ENCODE data around the gene TANGO6.
"Not testable (repeated sequence)": the region's sequence is repeated elsewhere in the genome, so short reads cannot be mapped to it uniquely, and the experiment has no call there.

Gene TANGO6

GRCh38 chr16:69056421-69056820 is 213.1 kb downstream of the TANGO6 start:
- no peak for DNase-seq (ENCODE audit: low read depth, low spot score)
- TF ChIP-seq SUZ12 (IDR thresholded peaks at IDR 0.05; ENCODE audit: extremely low read depth, insufficient read depth, insufficient read length) (no peak), ZNF274 (IDR thresholded peaks at IDR 0.05; ENCODE audit: low read depth, low read length) (no peak), YY1 (IDR thresholded peaks at IDR 0.05; ENCODE audit: insufficient read depth, insufficient read length) (no peak)
- H3K27me3 ChIP-seq (ENCODE audit: insufficient read depth, insufficient read length) = no peaks in the 10 kb centered on the region
- H3K9ac ChIP-seq (ENCODE audit: insufficient read length, low read depth) = no peak overlapping the region
- no peaks in the 10 kb centered on the region for H3K4me1 ChIP-seq (ENCODE audit: insufficient read depth, insufficient read length)
- H3K36me3 ChIP-seq (ENCODE audit: insufficient read depth, insufficient read length, low read length) = peaks cover 2% of the 10 kb centered on the region
- H3K4me3 ChIP-seq (ENCODE audit: insufficient read length, low read depth) = no peak overlapping the region
- no peaks in the 10 kb centered on the region for H3K9me3 ChIP-seq (ENCODE audit: insufficient read depth, low read length)

GRCh38 chr16:69057400-69058378 is 214.4 kb downstream of the TANGO6 start:
- peaks cover 2% of the 10 kb centered on the region for H3K36me3 ChIP-seq (ENCODE audit: insufficient read depth, insufficient read length, low read length)
- H3K4me1 ChIP-seq (ENCODE audit: insufficient read depth, insufficient read length) = no peaks in the 10 kb centered on the region
- TF ChIP-seq YY1 (IDR thresholded peaks at IDR 0.05; ENCODE audit: insufficient read depth, insufficient read length) (no peak), ZNF274 (IDR thresholded peaks at IDR 0.05; ENCODE audit: low read depth, low read length) (no peak), SUZ12 (IDR thresholded peaks at IDR 0.05; ENCODE audit: extremely low read depth, insufficient read depth, insufficient read length) (no peak)
- H3K9me3 ChIP-seq (ENCODE audit: insufficient read depth, low read length) = no peaks in the 10 kb centered on the region
- no peak overlapping the region for H3K9ac ChIP-seq (ENCODE audit: insufficient read length, low read depth)
- no peaks in the 10 kb centered on the region for H3K27me3 ChIP-seq (ENCODE audit: insufficient read depth, insufficient read length)
- H3K4me3 ChIP-seq (ENCODE audit: insufficient read length, low read depth) = no peak overlapping the region
- DNase-seq (ENCODE audit: low read depth, low spot score) = no peak

GRCh38 chr16:69063491-69063890 is 220.2 kb downstream of the TANGO6 start:
- not testable (repeated sequence) for H3K27me3 ChIP-seq (ENCODE audit: insufficient read depth, insufficient read length); H3K4me3 ChIP-seq (ENCODE audit: insufficient read length, low read depth); H3K9me3 ChIP-seq (ENCODE audit: insufficient read depth, low read length); H3K36me3 ChIP-seq (ENCODE audit: insufficient read depth, insufficient read length, low read length); DNase-seq (ENCODE audit: low read depth, low spot score); H3K9ac ChIP-seq (ENCODE audit: insufficient read length, low read depth)
- peaks cover 12% of the 10 kb centered on the region for H3K4me1 ChIP-seq (ENCODE audit: insufficient read depth, insufficient read length)

- Histone ChIP-seq H3K4me3 (ENCODE audit: insufficient read length, low read depth) (no peak overlapping the region), H3K4me1 (ENCODE audit: insufficient read depth, insufficient read length) (peaks cover 12% of the 10 kb centered on the region), H3K9ac (ENCODE audit: insufficient read length, low read depth) (no peak overlapping the region), H3K27me3 (ENCODE audit: insufficient read depth, insufficient read length) (no peaks in the 10 kb centered on the region), H3K9me3 (ENCODE audit: insufficient read depth, low read length) (no peaks in the 10 kb centered on the region), H3K36me3 (ENCODE audit: insufficient read depth, insufficient read length, low read length) (no peaks in the 10 kb centered on the region)
- no peak for TF ChIP-seq YY1 (IDR thresholded peaks at IDR 0.05; ENCODE audit: insufficient read depth, insufficient read length)
- TF ChIP-seq ZNF274 (IDR thresholded peaks at IDR 0.05; ENCODE audit: low read depth, low read length) = no peak
- no peak for TF ChIP-seq SUZ12 (IDR thresholded peaks at IDR 0.05; ENCODE audit: extremely low read depth, insufficient read depth, insufficient read length)
- no peak for DNase-seq (ENCODE audit: low read depth, low spot score)
Observed at GRCh38 chr16:69064124-69064763, 220.9 kb downstream of the TANGO6 start.

- no peaks in the 10 kb centered on the region for H3K27me3 ChIP-seq (ENCODE audit: insufficient read depth, insufficient read length)
- H3K4me1 ChIP-seq (ENCODE audit: insufficient read depth, insufficient read length) = peaks cover 12% of the 10 kb centered on the region
- no peak overlapping the region for H3K4me3 ChIP-seq (ENCODE audit: insufficient read length, low read depth)
- no peaks in the 10 kb centered on the region for H3K36me3 ChIP-seq (ENCODE audit: insufficient read depth, insufficient read length, low read length)
- TF ChIP-seq ZNF274 (IDR thresholded peaks at IDR 0.05; ENCODE audit: low read depth, low read length) = no peak
- TF ChIP-seq YY1 (IDR thresholded peaks at IDR 0.05; ENCODE audit: insufficient read depth, insufficient read length) = no peak
- no peak for TF ChIP-seq SUZ12 (IDR thresholded peaks at IDR 0.05; ENCODE audit: extremely low read depth, insufficient read depth, insufficient read length)
- no peak overlapping the region for H3K9ac ChIP-seq (ENCODE audit: insufficient read length, low read depth)
- H3K9me3 ChIP-seq (ENCODE audit: insufficient read depth, low read length) = no peaks in the 10 kb centered on the region
- DNase-seq (ENCODE audit: low read depth, low spot score) = no peak
Observed at GRCh38 chr16:69064764-69065313, 221.5 kb downstream of the TANGO6 start.

GRCh38 chr16:69069504-69069903 is 226.2 kb downstream of the TANGO6 start:
- DNase-seq (ENCODE audit: low read depth, low spot score) = no peak
- Histone ChIP-seq H3K4me3 (ENCODE audit: insufficient read length, low read depth) (no peak overlapping the region), H3K9me3 (ENCODE audit: insufficient read depth, low read length) (no peaks in the 10 kb centered on the region), H3K9ac (ENCODE audit: insufficient read length, low read depth) (no peak overlapping the region), H3K27me3 (ENCODE audit: insufficient read depth, insufficient read length) (no peaks in the 10 kb centered on the region), H3K36me3 (ENCODE audit: insufficient read depth, insufficient read length, low read length) (no peaks in the 10 kb centered on the region), H3K4me1 (ENCODE audit: insufficient read depth, insufficient read length) (peaks cover 18% of the 10 kb centered on the region)
- TF ChIP-seq YY1 (IDR thresholded peaks at IDR 0.05; ENCODE audit: insufficient read depth, insufficient read length) (no peak), SUZ12 (IDR thresholded peaks at IDR 0.05; ENCODE audit: extremely low read depth, insufficient read depth, insufficient read length) (no peak), ZNF274 (IDR thresholded peaks at IDR 0.05; ENCODE audit: low read depth, low read length) (no peak)

GRCh38 chr16:69071036-69071435 is 227.7 kb downstream of the TANGO6 start:
- no peaks in the 10 kb centered on the region for H3K27me3 ChIP-seq (ENCODE audit: insufficient read depth, insufficient read length)
- peaks cover 9% of the 10 kb centered on the region for H3K4me1 ChIP-seq (ENCODE audit: insufficient read depth, insufficient read length)
- DNase-seq (ENCODE audit: low read depth, low spot score) = no peak
- TF ChIP-seq SUZ12 (IDR thresholded peaks at IDR 0.05; ENCODE audit: extremely low read depth, insufficient read depth, insufficient read length) (no peak), YY1 (IDR thresholded peaks at IDR 0.05; ENCODE audit: insufficient read depth, insufficient read length) (no peak), ZNF274 (IDR thresholded peaks at IDR 0.05; ENCODE audit: low read depth, low read length) (no peak)
- peak overlapping the region; percentile 58 for H3K9ac ChIP-seq (ENCODE audit: insufficient read length, low read depth)
- H3K9me3 ChIP-seq (ENCODE audit: insufficient read depth, low read length) = no peaks in the 10 kb centered on the region
- no peaks in the 10 kb centered on the region for H3K36me3 ChIP-seq (ENCODE audit: insufficient read depth, insufficient read length, low read length)
- no peak overlapping the region for H3K4me3 ChIP-seq (ENCODE audit: insufficient read length, low read depth)

Data from NT2/D1 (cell line).